ENCODE measurements around the gene RTN4R.
"Not testable (repeated sequence)": the region's sequence is repeated elsewhere in the genome, so short reads cannot be mapped to it uniquely, and the experiment has no call there.

DNA sequence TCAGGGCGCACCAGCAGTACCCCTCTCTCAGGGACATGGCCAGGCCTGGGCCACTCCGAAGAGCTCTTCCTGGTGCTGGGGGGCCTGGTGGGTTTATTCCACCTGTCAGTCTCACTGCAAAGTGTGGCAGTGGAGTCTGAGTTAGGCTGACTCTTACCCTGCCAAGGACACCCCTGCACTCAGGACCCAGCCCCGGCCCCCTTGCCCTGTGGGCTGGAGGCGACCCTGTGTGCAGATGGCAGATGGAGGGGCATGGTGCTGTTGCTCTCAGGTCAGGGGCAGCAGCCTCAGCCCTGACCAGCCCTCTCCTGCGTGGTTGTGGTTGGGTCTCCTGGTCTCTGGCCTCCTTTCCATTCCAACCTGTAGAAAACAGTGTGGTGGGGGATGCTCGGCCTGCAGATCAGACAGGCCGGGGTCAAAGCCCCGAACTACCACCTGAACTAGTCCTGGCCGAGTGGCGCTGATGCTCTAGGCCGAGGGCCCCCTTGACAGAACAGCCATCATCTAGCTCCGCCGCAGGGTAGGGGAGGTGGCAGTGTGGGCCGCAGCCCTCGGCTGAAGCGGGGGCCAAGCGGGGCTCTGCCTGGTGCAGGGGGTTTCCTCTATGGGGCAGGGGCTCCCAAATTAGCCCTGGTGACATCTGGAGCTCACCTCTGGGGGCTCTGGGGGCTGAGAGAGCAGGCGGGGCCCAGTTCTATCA, 10.0 kb upstream of the RTN4R start:
- TF ChIP-seq, protein P1, sequence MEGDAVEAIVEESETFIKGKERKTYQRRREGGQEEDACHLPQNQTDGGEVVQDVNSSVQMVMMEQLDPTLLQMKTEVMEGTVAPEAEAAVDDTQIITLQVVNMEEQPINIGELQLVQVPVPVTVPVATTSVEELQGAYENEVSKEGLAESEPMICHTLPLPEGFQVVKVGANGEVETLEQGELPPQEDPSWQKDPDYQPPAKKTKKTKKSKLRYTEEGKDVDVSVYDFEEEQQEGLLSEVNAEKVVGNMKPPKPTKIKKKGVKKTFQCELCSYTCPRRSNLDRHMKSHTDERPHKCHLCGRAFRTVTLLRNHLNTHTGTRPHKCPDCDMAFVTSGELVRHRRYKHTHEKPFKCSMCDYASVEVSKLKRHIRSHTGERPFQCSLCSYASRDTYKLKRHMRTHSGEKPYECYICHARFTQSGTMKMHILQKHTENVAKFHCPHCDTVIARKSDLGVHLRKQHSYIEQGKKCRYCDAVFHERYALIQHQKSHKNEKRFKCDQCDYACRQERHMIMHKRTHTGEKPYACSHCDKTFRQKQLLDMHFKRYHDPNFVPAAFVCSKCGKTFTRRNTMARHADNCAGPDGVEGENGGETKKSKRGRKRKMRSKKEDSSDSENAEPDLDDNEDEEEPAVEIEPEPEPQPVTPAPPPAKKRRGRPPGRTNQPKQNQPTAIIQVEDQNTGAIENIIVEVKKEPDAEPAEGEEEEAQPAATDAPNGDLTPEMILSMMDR (IDR thresholded peaks at IDR 0.05; ENCODE audit: control extremely low read depth in 1 of 3, insufficient read depth in 1 of 3, low read depth in 1 of 3, low read length in 3 of 3) = not testable (repeated sequence)
- not testable (repeated sequence) for TF ChIP-seq TAF1 (IDR thresholded peaks at IDR 0.05; ENCODE audit: low read depth, low read length); CHD2 (IDR thresholded peaks at IDR 0.05; ENCODE audit: low read length); RNF2 (IDR thresholded peaks at IDR 0.05; ENCODE audit: borderline replicate concordance, low read depth, low read length, missing control alignments, poor library complexity, severe bottlenecking); KDM5A (IDR thresholded peaks at IDR 0.05; ENCODE audit: low read length); ZNF274 (IDR thresholded peaks at IDR 0.05; ENCODE audit: borderline replicate concordance, extremely low read depth, low read length); GABPA (IDR thresholded peaks at IDR 0.05; ENCODE audit: borderline replicate concordance, insufficient read depth, low read length); RFX5 (IDR thresholded peaks at IDR 0.05; ENCODE audit: borderline replicate concordance, low read depth, low read length); E2F6 (IDR thresholded peaks at IDR 0.05); EP300 (IDR thresholded peaks at IDR 0.05; ENCODE audit: borderline replicate concordance in 1 of 2, low read depth in 2 of 2, low read length in 2 of 2); POLR2AphosphoS5 (IDR thresholded peaks at IDR 0.05; ENCODE audit: low read depth, low read length); MAX (IDR thresholded peaks at IDR 0.05)

Measured in H1 (cell line).